Stimulated activated CD4-positive, alpha-beta T cell treated with anti-CD3 and anti-CD28 coated beads, Interleukin-12 subunit alpha, Interleukin-12 subunit beta, amount 100 ng/mL, for 4 hours (primary cell): Measurements from ENCODE around the gene INAVA.
"Not testable (repeated sequence)": the region's sequence is repeated elsewhere in the genome, so short reads cannot be mapped to it uniquely, and the experiment has no call there.

Experiments used
- DNase-seq: peaks from one replicate; pipeline ENCODE4 v3.0.0-alpha.2; 2020

INAVA gene

GRCh38 chr1:200923601-200924000 lies 28.9 kb downstream of the INAVA start:
- DNase-seq = no peak

- DNase-seq = no peak
These were observed 31.1 kb downstream of the INAVA start for GRCh38 chr1:200925831-200926230.

GRCh38 chr1:200929530-200930278 lies 35.0 kb downstream of the INAVA start:
- no peak for DNase-seq

GRCh38 chr1:200930285-200930684 lies 35.6 kb downstream of the INAVA start:
- DNase-seq = not testable (repeated sequence)

DNA sequence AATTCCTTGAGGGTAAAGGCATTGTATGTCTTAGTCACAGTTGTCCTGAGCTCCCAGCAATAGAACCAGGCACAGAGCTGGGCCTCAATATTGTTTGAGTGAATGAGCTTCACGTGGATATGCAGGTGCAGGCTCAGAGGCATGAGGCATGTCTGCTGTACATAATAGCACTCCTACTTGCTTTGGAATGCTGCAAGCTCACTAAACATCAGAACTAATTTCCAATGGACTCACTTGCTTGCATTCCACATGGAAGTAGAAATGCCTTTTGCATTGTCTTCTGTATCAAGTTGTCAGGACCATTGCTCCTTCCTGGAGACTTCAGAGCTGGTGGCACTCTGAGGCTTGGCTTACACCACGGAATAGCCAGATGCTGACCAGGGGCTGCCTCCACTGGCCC lies 37.1 kb downstream of the INAVA start:
- DNase-seq = no peak

GRCh38 chr1:200934676-200935245 lies 40.1 kb downstream of the INAVA start:
- DNase-seq = no peak

GRCh38 chr1:200935286-200935962 lies 40.7 kb downstream of the INAVA start:
- not testable (repeated sequence) for DNase-seq

GRCh38 chr1:200938955-200939354 lies 44.3 kb downstream of the INAVA start:
- no peak for DNase-seq

DNA sequence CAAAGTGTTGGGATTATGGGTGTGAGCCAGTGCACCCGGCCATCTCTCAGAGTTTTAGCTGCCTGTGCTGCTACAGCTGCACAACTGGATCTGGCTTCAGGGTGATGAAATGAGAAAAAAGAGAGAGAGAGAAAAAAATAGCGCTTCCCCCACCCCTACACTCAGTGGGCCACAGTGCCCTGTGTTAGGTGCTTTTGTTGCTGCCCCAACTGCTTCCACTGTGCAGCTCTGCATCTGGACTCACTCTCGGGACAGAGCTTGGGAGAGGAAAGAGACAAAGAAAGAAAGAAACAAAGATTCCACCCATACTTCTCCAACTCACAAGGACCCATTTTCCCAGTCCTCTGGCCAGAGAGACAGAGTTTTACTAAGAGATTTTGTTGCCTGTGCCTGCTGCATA lies 50.4 kb downstream of the INAVA start:
- no peak for DNase-seq

DNA sequence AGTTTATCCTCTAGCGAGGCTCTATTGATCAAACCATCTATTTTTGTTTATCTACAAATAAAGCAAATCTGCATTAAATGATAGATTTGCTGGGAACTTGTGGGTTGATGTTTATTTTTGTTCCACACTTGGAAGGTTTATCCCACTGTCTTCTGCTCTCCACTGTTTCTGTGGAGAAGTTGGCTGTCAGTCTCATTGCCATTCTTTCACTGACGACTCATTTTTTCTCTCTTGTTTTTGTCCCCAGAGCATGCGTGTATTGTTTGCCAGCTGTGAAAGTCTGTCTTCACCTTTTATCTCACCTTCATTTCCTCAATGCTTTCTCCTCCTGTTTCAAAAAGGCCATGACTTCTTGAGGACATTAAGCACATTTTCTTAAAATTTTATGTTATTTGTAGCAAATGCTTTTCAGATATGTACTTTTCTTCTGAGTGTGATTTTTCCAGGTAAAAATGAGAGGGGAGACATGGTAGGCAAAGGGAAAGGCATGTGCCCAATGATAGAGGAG lies 52.4 kb downstream of the INAVA start:
- DNase-seq = no peak

GRCh38 chr1:200949626-200950025 lies 54.9 kb downstream of the INAVA start:
- DNase-seq = no peak

GRCh38 chr1:200951016-200951415 lies 56.3 kb downstream of the INAVA start:
- no peak for DNase-seq

DNA sequence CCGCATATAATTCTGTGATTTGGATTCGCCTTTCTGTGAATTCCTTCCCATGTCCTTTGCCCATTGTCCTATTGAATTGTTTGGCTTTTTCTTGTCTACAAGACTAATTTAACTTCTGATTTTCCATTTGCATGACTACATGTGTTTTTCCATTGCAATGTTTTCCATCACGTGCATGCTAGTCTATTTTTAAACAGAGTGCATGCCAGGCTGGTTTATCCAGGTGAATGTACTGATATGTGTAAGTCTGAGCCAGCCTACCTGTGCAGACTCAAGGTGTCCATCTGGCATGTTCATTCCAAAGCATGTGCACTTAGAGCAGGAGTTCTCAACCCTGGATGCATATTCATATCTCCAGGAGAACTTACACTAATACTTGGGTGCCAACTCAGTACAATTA lies 59.7 kb downstream of the INAVA start:
- no peak for DNase-seq

DNA sequence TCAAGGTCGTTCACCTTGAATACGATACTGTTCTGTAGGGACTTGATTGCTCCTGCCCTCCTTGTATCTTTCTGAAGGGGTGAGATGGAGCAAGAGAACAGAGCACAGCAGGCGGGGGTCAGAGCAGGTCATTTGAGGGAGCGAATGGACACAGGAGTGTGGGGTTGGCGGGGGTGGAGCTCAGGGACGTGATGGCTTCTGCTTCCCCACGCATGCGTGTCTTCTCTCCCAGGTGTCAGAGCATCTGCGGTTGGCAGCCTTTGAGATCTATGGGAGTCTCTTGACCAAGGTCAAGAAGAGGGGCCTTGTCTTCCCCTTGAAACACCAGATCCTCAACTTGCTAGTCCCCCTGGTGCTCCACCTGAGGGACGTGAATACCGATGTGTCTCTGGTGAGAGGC lies 63.9 kb downstream of the INAVA start:
- no peak for DNase-seq

GRCh38 chr1:200959411-200959921 lies 64.8 kb downstream of the INAVA start:
- DNase-seq = no peak

GRCh38 chr1:200960236-200960947 lies 65.7 kb downstream of the INAVA start:
- no peak for DNase-seq

DNA sequence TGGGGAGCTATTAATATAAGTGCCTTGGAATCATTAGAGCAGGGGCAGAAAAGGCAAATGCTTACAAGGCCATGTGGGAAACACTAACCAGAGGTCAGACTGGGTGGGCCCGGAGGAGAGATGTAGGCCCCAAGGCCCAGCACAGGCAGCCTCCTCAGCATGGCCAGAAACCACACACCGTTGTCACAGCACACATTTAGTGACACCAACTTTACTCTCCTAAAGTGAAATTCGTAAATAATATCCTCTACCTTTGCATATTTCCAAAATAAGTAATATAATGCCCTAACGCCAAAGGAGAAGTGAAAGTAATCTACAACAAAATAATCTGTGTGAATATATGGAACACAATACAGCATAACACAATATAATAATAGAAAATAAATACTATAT lies 66.2 kb downstream of the INAVA start:
- no peak for DNase-seq

- DNase-seq = not testable (repeated sequence)
These were observed 67.5 kb downstream of the INAVA start for GRCh38 chr1:200962151-200962550.

GRCh38 chr1:200962631-200963030 lies 67.9 kb downstream of the INAVA start:
- DNase-seq = no peak

- no peak for DNase-seq
These were observed 68.4 kb downstream of the INAVA start for GRCh38 chr1:200963076-200963475.

DNA sequence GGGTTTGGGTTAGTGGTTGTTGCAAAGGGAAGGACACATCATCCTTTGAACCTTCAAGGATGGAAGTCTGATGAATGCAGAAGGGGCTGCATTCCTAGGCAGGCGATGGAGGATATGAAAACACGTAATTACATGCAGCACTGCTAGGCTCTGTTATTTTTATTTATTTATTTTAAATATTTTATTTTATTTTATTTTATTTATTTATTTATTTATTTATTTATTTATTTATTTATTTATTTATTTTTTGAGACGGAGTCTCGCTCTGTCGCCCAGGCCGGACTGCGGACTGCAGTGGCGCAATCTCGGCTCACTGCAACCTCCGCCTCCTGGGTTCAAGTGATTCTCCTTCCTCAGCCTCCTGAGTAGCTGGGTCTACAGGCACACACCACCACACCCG lies 69.2 kb downstream of the INAVA start:
- not testable (repeated sequence) for DNase-seq
